ENCODE measurements around the gene GNG12. TPM values are rescaled to one million over a fixed set of nuclear protein-coding genes. Genes with fewer than 3 reads are reported as not detected.
"Not testable (repeated sequence)": the region's sequence is repeated elsewhere in the genome, so short reads cannot be mapped to it uniquely, and the experiment has no call there.

The GNG12 gene
- total RNA-seq, 1 donor from 2014 or later = 17.3 TPM

DNA sequence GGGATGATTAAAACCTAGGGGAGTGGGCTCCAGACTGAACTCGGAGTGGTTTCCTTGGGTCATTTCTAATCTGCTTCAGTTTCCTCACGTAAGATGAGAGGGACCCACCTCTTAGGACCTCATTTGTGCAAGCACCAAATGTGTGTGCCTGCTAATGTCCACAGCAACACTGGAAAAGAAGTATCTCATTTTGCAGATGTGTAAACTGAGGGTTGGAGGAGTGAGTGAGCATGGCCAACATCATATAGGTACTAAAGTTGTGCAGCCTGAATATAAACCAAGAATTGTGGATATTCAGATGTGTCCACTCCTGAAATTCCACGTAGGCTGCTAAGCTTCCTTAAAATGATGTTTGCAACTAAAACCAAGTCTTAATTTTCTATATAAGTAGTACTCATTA lies 96.5 kb downstream of the GNG12 start:
- ATAC-seq (no peak), DNase-seq (ENCODE audit: low spot score) (no peak)

DNA sequence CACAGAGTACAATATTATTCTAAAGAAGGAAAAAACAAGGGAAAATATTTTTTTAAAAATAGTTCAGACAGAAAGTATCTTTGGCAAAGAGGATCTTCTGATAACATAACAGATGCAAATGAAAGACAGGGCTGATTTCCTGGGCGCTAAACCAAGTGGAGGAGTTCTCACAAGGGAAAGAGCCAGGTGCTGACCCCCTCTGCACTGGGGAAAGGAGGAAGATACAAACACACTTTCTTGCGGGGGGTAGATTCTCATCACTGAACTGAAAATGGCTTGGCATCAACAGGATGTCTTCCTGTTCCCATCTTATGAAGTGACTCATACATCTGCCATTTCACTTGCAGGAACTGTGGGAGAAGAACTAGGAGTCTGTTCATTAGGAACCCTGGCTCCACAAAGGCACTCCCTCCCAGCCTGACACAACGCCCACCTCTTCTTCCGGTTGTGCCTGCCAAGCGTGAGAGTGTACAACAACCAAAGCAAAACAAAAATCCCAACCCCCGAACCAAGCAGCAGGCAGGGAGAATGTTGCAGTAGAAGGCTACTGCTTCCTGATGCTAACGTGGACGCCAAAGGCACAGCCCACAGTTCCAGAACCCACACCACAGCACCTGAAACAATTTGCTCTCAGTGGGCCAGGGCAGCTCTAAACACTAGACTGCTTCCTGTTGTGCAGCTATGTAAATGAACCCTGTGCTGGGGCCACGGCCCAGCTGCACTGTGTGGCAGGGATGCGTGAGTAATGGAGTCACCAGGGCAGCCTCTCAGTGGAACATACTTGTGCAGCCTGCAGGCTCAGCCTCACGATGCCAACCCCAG lies 97.2 kb downstream of the GNG12 start:
- ATAC-seq (peak; percentile 58), DNase-seq (ENCODE audit: low spot score) (no peak)

DNA sequence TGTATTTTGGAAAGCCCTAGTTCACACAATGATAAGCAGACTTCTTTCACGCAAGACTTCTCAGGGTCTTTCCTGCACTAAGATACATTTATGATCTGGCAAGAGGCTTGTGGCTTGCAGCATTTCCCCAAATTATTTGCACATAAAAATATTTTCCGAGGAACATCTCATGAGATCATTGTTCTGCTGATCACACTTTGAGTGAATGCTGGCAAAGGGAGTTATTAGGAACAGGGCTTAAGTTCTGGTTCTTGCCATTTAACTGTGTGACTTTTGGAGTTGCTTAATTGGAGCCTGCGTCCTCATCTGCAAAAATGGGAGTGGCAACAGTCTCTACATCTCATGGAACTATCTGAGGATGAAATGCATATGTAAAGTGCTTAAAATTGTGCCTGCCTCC lies 98.1 kb downstream of the GNG12 start:
- DNase-seq (ENCODE audit: low spot score) (no peak), ATAC-seq (no peak)

- no peak for ATAC-seq
- DNase-seq (ENCODE audit: low spot score) = no peak
Observed at GRCh38 chr1:67734323-67734690, 99.0 kb downstream of the GNG12 start.

GRCh38 chr1:67733681-67734322 lies 99.5 kb downstream of the GNG12 start:
- DNase-seq (ENCODE audit: low spot score) = no peak
- ATAC-seq = peak; percentile 37

DNA sequence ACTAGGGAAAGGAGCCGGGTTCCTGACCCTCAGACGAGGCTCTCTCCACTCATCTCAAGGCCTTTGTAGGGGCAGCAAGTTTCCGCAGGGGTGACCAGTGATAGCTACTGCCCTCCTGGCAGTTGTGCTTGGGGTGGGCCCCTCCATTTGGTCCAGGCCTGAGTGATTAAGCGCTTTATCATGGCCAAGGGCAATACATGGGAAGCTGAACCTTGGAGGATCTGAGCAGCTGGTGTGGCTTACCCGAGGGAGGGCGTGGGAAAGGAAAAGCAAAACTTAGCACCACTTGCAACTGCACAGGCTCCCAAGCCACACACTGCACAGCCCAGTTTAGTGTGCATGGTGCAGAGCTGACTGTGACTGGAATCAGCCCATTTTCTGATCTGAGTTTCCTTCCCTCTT lies 100.5 kb downstream of the GNG12 start:
- peak; percentile 52 for ATAC-seq
- DNase-seq (ENCODE audit: low spot score) = no peak

DNA sequence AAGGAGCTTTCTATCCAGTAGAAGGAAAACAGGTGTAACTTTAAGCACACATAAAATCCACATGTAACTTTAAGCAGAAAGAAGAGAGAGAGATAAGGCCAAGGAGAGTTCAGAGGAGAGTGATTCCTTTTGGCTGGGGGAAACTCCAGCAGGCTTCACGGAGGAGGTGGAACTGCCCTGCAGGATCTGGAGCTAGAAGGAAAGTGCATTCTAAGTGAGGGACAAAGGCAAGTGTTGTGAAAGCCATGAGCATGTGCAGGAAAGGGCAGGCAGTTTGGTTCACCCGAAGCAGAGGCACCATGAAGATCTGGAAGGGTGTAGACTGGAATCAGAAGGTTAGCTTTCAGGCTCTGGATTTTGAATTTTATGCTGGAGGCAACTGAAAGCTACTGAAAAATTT lies 101.9 kb downstream of the GNG12 start:
- no peak for ATAC-seq
- no peak for DNase-seq (ENCODE audit: low spot score)

DNA sequence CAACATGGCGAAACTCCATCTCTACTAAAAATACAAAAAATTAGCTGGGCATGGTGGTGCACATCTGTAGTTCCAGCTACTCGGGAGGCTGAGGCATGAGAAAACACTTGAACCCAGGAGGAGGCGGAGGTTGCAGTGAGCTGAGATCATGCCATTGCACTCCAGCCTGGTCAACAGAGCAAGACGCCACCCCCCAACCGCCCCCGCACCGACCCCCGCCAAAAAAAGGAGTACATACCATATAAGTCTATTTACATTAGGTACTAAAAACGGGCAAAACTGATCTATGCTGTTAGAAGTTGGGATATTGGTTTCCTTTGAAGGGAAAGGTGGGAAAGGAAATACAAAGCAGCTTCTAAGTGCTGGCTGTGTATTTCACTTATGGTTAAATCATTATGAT lies 103.0 kb downstream of the GNG12 start:
- not testable (repeated sequence) for DNase-seq (ENCODE audit: low spot score); ATAC-seq

GRCh38 chr1:67729872-67730271 lies 103.4 kb downstream of the GNG12 start:
- ATAC-seq (no peak), DNase-seq (ENCODE audit: low spot score) (no peak)

GRCh38 chr1:67726224-67726623 lies 107.0 kb downstream of the GNG12 start:
- no peak for ATAC-seq
- no peak for DNase-seq (ENCODE audit: low spot score)

- ATAC-seq (peak; percentile 51), DNase-seq (ENCODE audit: low spot score) (no peak)
Observed at GRCh38 chr1:67724928-67725560, 108.2 kb downstream of the GNG12 start.

DNA sequence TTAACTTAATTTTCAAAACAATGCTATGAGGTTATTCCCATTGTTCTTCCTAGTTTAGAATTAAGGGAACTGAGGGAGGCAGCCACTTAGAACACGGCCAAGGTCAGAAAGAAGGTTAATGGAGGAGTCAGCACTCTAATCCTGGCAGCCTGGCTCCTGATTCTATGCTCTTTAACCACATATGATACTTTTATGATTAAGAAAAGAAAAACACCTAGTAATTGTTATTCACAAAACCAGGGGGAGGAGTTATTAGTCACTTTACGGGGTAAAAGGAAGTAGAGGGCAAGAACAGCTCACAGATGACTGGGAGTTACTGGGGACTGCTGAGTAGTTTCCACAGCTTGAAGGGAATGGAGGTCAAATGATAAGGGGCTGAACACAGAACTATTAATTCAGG lies 109.6 kb downstream of the GNG12 start:
- DNase-seq (ENCODE audit: low spot score) (no peak), ATAC-seq (peak; percentile 45)

- ATAC-seq = no peak
- DNase-seq (ENCODE audit: low spot score) = no peak
Observed at GRCh38 chr1:67723126-67723525, 110.1 kb downstream of the GNG12 start.

DNA sequence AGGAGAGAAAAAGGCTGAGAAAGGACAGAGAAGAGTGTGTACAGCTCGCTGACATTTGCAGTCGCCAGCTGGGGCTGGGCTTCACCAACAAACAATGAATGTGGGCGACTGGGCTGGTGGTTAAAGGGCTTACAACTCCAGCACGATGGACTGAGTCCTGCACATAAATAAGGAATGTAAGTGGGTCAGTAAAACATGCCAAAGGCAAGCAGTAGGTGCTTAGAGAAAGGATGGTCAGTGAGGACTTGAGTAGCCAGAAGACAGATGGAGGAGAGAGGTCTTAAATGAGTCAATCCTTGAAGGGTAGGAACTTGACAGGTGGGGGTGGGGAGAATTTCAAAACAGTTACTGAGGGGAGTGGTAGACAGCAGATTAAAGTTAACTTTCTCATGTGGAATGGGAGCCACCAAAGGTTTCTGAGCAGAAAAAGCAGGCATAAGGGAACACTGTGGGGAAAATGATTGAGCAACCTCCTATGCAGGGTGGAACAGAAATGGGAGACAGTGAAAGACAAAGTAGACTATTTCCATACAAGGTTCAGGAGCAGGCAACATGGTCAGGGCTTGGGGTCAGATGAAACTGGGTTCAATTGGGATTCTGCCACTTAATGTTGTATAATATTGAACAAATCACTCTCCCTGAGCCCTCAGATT lies 110.8 kb downstream of the GNG12 start:
- peak; percentile 65 for ATAC-seq
- DNase-seq (ENCODE audit: low spot score) = no peak

GRCh38 chr1:67721650-67722291 lies 111.5 kb downstream of the GNG12 start:
- no peak for ATAC-seq
- DNase-seq (ENCODE audit: low spot score) = no peak

DNA sequence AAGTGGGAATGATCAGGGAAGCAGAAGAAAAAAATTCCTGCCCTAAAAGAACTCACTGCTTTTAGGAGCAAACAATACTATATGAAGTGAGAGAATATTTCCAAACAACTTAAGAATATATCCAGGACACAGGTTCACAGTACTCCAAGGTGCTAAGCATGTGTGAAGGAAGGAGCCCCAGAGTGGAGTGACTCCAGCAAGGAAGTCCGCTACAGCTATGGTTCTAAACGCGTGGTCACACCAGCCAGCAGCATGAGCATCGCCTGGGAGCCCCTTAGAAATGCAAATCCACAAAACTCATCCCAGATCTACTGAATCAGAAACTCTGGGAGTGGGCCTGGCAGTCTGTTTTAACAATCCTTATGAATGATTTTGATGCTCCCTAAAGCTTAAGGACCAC lies 112.2 kb downstream of the GNG12 start:
- no peak for ATAC-seq
- DNase-seq (ENCODE audit: low spot score) = no peak

DNA sequence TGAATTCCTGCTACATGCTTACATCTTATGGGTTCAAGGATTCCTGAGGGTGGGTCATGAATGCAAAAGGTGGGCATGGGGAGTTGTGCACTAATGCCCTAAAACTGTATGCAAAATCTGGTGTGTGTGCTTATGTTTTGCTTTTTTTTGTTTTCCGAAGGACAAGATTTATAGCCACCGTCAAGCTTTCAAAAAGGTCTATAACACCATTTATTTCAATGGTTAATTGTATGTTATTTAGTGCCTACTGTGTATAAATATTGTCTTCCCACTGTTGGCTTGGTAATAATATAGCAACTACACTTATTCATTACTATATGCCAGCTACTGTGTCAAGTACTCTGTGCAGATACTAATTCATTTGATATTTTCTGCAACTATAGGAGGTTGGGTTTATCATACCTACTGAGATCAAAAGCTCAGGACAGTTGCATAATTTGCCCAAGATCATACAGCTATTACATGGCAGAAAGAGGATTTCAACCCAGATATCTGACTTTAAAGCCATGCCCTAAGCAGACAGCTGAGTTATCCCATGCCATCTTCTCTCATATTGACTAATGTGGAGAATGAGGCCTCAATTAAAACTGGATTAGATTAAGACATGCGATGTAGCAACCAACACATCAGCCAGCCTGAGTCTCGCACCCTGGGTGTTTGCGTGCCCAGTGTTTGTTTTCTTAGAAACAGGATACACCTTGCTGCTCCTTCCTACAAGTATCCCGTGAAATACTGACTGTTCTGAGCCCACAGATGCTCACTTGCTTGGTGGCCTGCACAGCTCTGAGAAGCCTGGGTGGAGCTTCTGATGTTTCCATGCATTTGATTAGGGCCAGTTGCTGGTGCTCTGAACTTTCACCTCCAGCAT lies 113.7 kb downstream of the GNG12 start:
- ATAC-seq (no peak), DNase-seq (ENCODE audit: low spot score) (no peak)

- ATAC-seq (peak; percentile 56), DNase-seq (ENCODE audit: low spot score) (no peak)
Observed at GRCh38 chr1:67717876-67718275, 115.4 kb downstream of the GNG12 start.

GRCh38 chr1:67716800-67717199 lies 116.5 kb downstream of the GNG12 start:
- peak; percentile 36 for ATAC-seq
- no peak for DNase-seq (ENCODE audit: low spot score)

DNA sequence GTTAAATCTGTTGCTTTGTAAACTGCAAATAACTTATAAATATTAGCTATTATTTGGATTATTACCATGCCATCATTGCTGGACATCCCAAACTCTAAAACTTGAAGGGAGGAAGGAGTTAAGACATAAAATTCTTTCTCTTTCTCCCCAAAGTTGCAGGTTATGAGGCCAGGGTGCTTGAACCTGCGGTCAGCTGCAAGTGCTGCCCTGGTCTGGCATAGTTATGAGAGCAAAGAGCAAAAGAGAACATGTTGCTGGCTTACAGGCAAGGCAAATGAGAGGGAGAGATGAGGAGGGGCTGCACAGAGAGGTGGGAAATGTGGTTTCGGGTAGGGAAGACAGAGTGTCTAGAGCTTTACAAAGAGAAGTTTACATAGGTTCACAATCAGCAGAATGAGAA lies 117.4 kb downstream of the GNG12 start:
- DNase-seq (ENCODE audit: low spot score) = no peak
- peak; percentile 78 for ATAC-seq

All from left lobe of liver (tissue), 2 donors.